ENCODE results near the gene IL16. TPM values are rescaled to one million over a fixed set of nuclear protein-coding genes. Genes with fewer than 3 reads are reported as not detected.

Gene IL16
- total and polyA plus RNA-seq, 9 of the 15 experiments (the other 6 are each of a cell fraction or from before 2014, with no cell fraction given) = 1.4 to 18.8 (median 10.6) TPM

GRCh38 chr15:81160312-81161159 is 36.1 kb upstream of the IL16 start:
- Histone ChIP-seq H3K79me2 (ENCODE audit: control insufficient read depth, insufficient read depth, low read length) (no peaks in the 10 kb centered on the region), H3K36me3 (ENCODE audit: control insufficient read depth, insufficient read depth, low read length) (no peaks in the 10 kb centered on the region), H2AFZ (ENCODE audit: low read depth, low read length) (no peak overlapping the region), H3K9ac (ENCODE audit: insufficient read depth in 1 of 2, low read depth in 2 of 2, low read length in 2 of 2) (no peak overlapping the region), H3K27me3 (ENCODE audit: control insufficient read depth in 2 of 2, insufficient read depth in 2 of 2, low read length in 2 of 2) (no peaks in the 10 kb centered on the region), H3K4me3 (no peak overlapping the region), H4K20me1 (replicated peaks; ENCODE audit: control insufficient read depth, insufficient read depth, low read length) (no peaks in the 10 kb centered on the region), H3K27ac (ENCODE audit: extremely low read depth, low read depth, low read length) (no peak overlapping the region), H3K9me1 (ENCODE audit: control insufficient read depth, insufficient read depth, low read length) (no peaks in the 10 kb centered on the region), H3K4me1 (replicated peaks in 1 of 2; ENCODE audit: control insufficient read depth in 2 of 2, insufficient read depth in 2 of 2, low read length in 2 of 2) (peaks cover 12 to 18% of the 10 kb centered on the region in 2 experiments; a peak in 4 of 5 replicates), H3K4me2 (ENCODE audit: insufficient read depth, low read length) (no peak overlapping the region), H3K9me3 (replicated peaks; ENCODE audit: control insufficient read depth, insufficient read depth, low read depth, low read length) (no peaks in the 10 kb centered on the region)
- in situ Hi-C loops (cut with MboI) = loop anchor here (5.0 kb wide), 1 partner anchor 107 kb away; no protein-coding TSS in a partner anchor
- POLR2A ChIA-PET = interaction anchor here (0.6 kb wide), 1 partner anchor 8 kb away, joined by 3 read pairs; no protein-coding TSS in a partner anchor
- intact Hi-C loops (cut with micrococcal nuclease) = loop anchor here (5.0 kb wide), 1 partner anchor 173 kb away; the partner anchor contains the start of gene MESD
- WGBS (ENCODE audit: insufficient coverage, low coverage, missing lambda C conversion rate) = 76% methylated on average over 10 of the region's 11 CpGs
- BruUV-seq (replicated peaks) = no TSS peak
- no peak for DNase-seq (ENCODE audit: extremely low read depth in 1 of 4, low spot score in 3 of 4)
- CTCF ChIA-PET (ENCODE audit: low intra/inter-chr PET ratio) = no interaction called here
- ATAC-seq = no peak
- no peak for FAIRE-seq
- TF ChIP-seq HDGF (IDR thresholded peaks at IDR 0.05) = no peak
- no peak for TF ChIP-seq ZMIZ1 (IDR thresholded peaks at IDR 0.05; ENCODE audit: low read depth in 2 of 2, low read length in 2 of 2)
- TF ChIP-seq TAF1 (IDR thresholded peaks at IDR 0.05; ENCODE audit: control insufficient read depth, extremely low read depth, insufficient read depth, low read length, severe bottlenecking) = no peak
- no peak for TF ChIP-seq OTX1 (CRISPR knock-in tag; IDR thresholded peaks at IDR 0.05)
- TF ChIP-seq POLR2AphosphoS5 (IDR thresholded peaks at IDR 0.05; ENCODE audit: control insufficient read depth, insufficient read depth, low read depth, low read length) = no peak
- TF ChIP-seq SRSF7 (optimal IDR thresholded peaks at IDR 0.05; ENCODE audit: low read depth, low read length) = no peak
- no peak for TF ChIP-seq ZNF395 (CRISPR knock-in tag; IDR thresholded peaks at IDR 0.05)
- no peak for TF ChIP-seq HDAC6 (IDR thresholded peaks at IDR 0.05; ENCODE audit: low read depth, low read length)
- no peak for TF ChIP-seq FOXO4 (CRISPR knock-in tag; IDR thresholded peaks at IDR 0.05)
- TF ChIP-seq ZBTB9 (CRISPR knock-in tag; IDR thresholded peaks at IDR 0.05) = no peak
- no peak for TF ChIP-seq ZC3H4 (CRISPR knock-in tag; IDR thresholded peaks at IDR 0.05; ENCODE audit: borderline replicate concordance)
- no peak for TF ChIP-seq ARID2 (IDR thresholded peaks at IDR 0.05)
